ENCODE data around the gene PIR. TPM values are rescaled to one million over a fixed set of nuclear protein-coding genes. Genes with fewer than 3 reads are reported as not detected.

PIR gene
- total and polyA plus RNA-seq, 9 of the 15 experiments (the other 6 are each of a cell fraction or from before 2014, with no cell fraction given): 7.5 to 29.8 (median 11.5) TPM

DNA sequence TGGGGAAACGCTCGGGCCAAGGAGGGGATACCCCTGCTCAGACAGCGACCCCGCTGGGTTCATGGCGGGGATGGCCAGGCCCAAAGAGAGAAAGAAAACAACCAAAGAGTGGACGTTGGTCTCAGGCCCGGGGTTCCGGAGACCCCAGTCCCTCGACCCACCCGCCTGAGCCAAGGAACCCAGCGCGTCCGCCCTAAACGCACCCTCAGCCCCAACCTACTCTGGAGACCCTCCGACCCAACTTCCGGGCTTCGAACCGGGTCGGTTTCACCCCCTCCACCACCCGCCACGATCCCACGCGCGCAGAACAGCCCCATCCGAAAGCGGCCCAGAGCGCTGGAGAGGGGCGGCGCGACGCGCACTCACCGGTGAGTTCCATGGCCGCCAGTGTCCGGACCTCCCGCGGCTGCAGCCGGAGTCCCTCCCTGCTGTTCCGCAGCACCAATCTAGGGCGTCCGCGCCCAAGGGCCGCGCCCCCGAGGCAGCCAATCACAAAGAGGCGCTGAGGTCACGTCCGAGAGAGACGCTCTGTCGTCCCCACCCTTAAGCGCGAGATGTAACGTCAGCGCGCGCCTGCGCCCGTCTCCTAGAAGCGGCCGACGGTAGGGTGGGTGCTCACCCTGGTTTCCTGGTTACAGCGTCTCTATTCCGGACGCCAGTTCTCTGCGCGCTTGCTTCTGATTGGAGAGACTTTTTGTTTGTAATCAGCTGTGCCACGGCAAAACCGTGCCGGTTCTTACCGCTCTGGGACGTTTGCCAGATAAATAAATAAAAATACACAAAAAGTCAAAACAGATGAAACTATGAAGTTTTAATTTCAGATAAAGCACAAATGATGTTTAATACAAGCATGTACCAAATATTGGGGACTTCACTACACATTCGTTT lies 157.8 kb downstream of the PIR start, which contains the start of gene PIGA (continued):
- TF ChIP-seq, protein P1, sequence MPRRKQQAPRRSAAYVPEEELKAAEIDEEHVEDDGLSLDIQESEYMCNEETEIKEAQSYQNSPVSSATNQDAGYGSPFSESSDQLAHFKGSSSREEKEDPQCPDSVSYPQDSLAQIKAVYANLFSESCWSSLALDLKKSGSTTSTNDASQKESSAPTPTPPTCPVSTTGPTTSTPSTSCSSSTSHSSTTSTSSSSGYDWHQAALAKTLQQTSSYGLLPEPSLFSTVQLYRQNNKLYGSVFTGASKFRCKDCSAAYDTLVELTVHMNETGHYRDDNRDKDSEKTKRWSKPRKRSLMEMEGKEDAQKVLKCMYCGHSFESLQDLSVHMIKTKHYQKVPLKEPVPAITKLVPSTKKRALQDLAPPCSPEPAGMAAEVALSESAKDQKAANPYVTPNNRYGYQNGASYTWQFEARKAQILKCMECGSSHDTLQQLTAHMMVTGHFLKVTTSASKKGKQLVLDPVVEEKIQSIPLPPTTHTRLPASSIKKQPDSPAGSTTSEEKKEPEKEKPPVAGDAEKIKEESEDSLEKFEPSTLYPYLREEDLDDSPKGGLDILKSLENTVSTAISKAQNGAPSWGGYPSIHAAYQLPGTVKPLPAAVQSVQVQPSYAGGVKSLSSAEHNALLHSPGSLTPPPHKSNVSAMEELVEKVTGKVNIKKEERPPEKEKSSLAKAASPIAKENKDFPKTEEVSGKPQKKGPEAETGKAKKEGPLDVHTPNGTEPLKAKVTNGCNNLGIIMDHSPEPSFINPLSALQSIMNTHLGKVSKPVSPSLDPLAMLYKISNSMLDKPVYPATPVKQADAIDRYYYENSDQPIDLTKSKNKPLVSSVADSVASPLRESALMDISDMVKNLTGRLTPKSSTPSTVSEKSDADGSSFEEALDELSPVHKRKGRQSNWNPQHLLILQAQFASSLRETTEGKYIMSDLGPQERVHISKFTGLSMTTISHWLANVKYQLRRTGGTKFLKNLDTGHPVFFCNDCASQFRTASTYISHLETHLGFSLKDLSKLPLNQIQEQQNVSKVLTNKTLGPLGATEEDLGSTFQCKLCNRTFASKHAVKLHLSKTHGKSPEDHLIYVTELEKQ (CRISPR knock-in tag; IDR thresholded peaks at IDR 0.05): no peak
- no peak for TF ChIP-seq SMARCB1 (IDR thresholded peaks at IDR 0.05; ENCODE audit: insufficient read length, low read depth)
- TF ChIP-seq KLF1 (tag; IDR thresholded peaks at IDR 0.05): no peak
- TF ChIP-seq, protein P2, sequence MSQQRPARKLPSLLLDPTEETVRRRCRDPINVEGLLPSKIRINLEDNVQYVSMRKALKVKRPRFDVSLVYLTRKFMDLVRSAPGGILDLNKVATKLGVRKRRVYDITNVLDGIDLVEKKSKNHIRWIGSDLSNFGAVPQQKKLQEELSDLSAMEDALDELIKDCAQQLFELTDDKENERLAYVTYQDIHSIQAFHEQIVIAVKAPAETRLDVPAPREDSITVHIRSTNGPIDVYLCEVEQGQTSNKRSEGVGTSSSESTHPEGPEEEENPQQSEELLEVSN (IDR thresholded peaks at IDR 0.05; ENCODE audit: borderline replicate concordance in 1 of 2, extremely low read depth in 1 of 2, insufficient read depth in 1 of 2, insufficient read length in 1 of 2, low read depth in 1 of 2, low read length in 1 of 2, poor library complexity in 1 of 2, severe bottlenecking in 1 of 2): peak; percentile 42 to 46
- TF ChIP-seq, protein P3, sequence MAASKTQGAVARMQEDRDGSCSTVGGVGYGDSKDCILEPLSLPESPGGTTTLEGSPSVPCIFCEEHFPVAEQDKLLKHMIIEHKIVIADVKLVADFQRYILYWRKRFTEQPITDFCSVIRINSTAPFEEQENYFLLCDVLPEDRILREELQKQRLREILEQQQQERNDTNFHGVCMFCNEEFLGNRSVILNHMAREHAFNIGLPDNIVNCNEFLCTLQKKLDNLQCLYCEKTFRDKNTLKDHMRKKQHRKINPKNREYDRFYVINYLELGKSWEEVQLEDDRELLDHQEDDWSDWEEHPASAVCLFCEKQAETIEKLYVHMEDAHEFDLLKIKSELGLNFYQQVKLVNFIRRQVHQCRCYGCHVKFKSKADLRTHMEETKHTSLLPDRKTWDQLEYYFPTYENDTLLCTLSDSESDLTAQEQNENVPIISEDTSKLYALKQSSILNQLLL (CRISPR knock-in tag; IDR thresholded peaks at IDR 0.05; ENCODE audit: borderline replicate concordance): no peak
- no peak for TF ChIP-seq NR4A1 (CRISPR knock-in tag; IDR thresholded peaks at IDR 0.05)
- no peak for TF ChIP-seq NR4A1 (tag; IDR thresholded peaks at IDR 0.05)
- TF ChIP-seq PTRF (tag; IDR thresholded peaks at IDR 0.05): no peak
- TF ChIP-seq ZNF644 (tag; IDR thresholded peaks at IDR 0.05; ENCODE audit: low read depth): no peak
- TF ChIP-seq SAFB (IDR thresholded peaks at IDR 0.05; ENCODE audit: borderline replicate concordance, low read depth, low read length): no peak
- TF ChIP-seq, protein P4, sequence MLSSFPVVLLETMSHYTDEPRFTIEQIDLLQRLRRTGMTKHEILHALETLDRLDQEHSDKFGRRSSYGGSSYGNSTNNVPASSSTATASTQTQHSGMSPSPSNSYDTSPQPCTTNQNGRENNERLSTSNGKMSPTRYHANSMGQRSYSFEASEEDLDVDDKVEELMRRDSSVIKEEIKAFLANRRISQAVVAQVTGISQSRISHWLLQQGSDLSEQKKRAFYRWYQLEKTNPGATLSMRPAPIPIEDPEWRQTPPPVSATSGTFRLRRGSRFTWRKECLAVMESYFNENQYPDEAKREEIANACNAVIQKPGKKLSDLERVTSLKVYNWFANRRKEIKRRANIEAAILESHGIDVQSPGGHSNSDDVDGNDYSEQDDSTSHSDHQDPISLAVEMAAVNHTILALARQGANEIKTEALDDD (IDR thresholded peaks at IDR 0.05): no peak
- TF ChIP-seq, protein P5, sequence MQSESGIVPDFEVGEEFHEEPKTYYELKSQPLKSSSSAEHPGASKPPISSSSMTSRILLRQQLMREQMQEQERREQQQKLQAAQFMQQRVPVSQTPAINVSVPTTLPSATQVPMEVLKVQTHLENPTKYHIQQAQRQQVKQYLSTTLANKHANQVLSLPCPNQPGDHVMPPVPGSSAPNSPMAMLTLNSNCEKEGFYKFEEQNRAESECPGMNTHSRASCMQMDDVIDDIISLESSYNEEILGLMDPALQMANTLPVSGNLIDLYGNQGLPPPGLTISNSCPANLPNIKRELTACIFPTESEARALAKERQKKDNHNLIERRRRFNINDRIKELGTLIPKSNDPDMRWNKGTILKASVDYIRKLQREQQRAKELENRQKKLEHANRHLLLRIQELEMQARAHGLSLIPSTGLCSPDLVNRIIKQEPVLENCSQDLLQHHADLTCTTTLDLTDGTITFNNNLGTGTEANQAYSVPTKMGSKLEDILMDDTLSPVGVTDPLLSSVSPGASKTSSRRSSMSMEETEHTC (IDR thresholded peaks at IDR 0.05): no peak
- no peak for TF ChIP-seq HES1 (IDR thresholded peaks at IDR 0.05; ENCODE audit: low read depth)
- no peak for TF ChIP-seq ERF (CRISPR knock-in tag; IDR thresholded peaks at IDR 0.05)
- TF ChIP-seq GABPB1 (CRISPR knock-in tag; IDR thresholded peaks at IDR 0.05): peak; percentile 51; the same call in 1 of the 2 replicates
- peak; percentile 91 for TF ChIP-seq RFX1 (IDR thresholded peaks at IDR 0.05)
